K562 (cell line): ENCODE measurements around the gene MVD.

ENCODE experiments used
- CREB1 ChIP-seq, 2 experiments: sonication (generic) in 1 of 2; formaldehyde crosslinking in 1 of 2; IDR thresholded peaks; 2 replicates each; pipeline versions ENCODE4 v1.6.1 to v1.8.0; 2012 to 2022; ENCODE audit warnings: inconsistent platforms in 1 of 2, mild to moderate bottlenecking in 1 of 2, missing genetic modification reagents in 1 of 2, moderate library complexity in 1 of 2
- ESRRA ChIP-seq: fragments of 450-650 bp; IDR thresholded peaks from 2 replicates; pipeline ENCODE4 v1.6.1; 2014; ENCODE audit warnings: low read depth, mild to moderate bottlenecking, moderate library complexity, borderline replicate concordance
- FOXK2 ChIP-seq, 2 experiments: fragments of 450-650 bp; IDR thresholded peaks in 1 of 2; conservative IDR thresholded peaks in 1 of 2; 2 replicates each; pipeline ENCODE4 v1.6.1; 2016; ENCODE audit warnings: low read depth in 2 of 2, mild to moderate bottlenecking in 1 of 2
- MAFF ChIP-seq: IDR thresholded peaks from 2 replicates; pipeline ENCODE4 v1.6.1; 2012; ENCODE audit warnings: low read length, improper control_type of control experiment
- POLR2AphosphoS5 ChIP-seq: IDR thresholded peaks from 2 replicates; pipeline ENCODE4 v1.6.1; 2011; ENCODE audit warnings: mild to moderate bottlenecking, low read depth, low read length, moderate library complexity; ENCODE audit not compliant: control insufficient read depth, insufficient read depth
- RBM34 ChIP-seq: fragments of 200-400 bp; formaldehyde crosslinking; IDR thresholded peaks from 2 replicates; pipeline ENCODE4 v1.6.1; 2018; ENCODE audit warnings: low read length, borderline replicate concordance; ENCODE audit not compliant: insufficient read depth
- SETDB1 ChIP-seq: IDR thresholded peaks from one replicate; pipeline ENCODE4 v1.6.1; 2012; ENCODE audit warnings: low read length, control low read depth, inconsistent platforms
- SIN3A ChIP-seq, 2 experiments: fragments of 150-350 bp in 1 of 2; IDR thresholded peaks; 2 replicates each; pipeline ENCODE4 v1.6.1; 2011 to 2016; ENCODE audit warnings: borderline replicate concordance in 2 of 2, low read depth in 2 of 2, low read length in 2 of 2, mild to moderate bottlenecking in 2 of 2, moderate library complexity in 2 of 2; ENCODE audit not compliant: control insufficient read depth in 1 of 2
- SRSF9 ChIP-seq: fragments of 200-400 bp; formaldehyde crosslinking; IDR thresholded peaks from 2 replicates; pipeline ENCODE4 v1.6.1; 2017; ENCODE audit warnings: low read depth, low read length, borderline replicate concordance
- TEAD4 ChIP-seq, 2 experiments: sonication (generic) in 1 of 2; formaldehyde crosslinking in 1 of 2; IDR thresholded peaks; 2 replicates each; pipeline versions ENCODE4 v1.6.1 to v1.8.0; 2012 to 2022; ENCODE audit warnings: borderline replicate concordance in 1 of 2, inconsistent platforms in 1 of 2, low read length in 1 of 2, mild to moderate bottlenecking in 1 of 2, missing genetic modification reagents in 1 of 2

GRCh38 chr16:88636488-88637265 is 26.2 kb downstream of the MVD start:
- TF ChIP-seq SRSF9 (no peak), CREB1 (IDR thresholded peaks at IDR 0.05) (no peak), CREB1 (CRISPR knock-in tag; IDR thresholded peaks at IDR 0.05) (no peak), FOXK2 (conservative IDR thresholded peaks at IDR 0.05 in 1 of 2, IDR thresholded peaks at IDR 0.05 in 1 of 2; ENCODE audit: low read depth in 2 of 2) (no peak), RBM34 (no peak), MAFF (no peak), SIN3A (IDR thresholded peaks at IDR 0.05; ENCODE audit: borderline replicate concordance in 2 of 2, control insufficient read depth in 1 of 2, low read depth in 2 of 2, low read length in 2 of 2) (no peak), SETDB1 (no peak), TEAD4 (IDR thresholded peaks at IDR 0.05; ENCODE audit: low read length) (no peak), TEAD4 (CRISPR knock-in tag; IDR thresholded peaks at IDR 0.05; ENCODE audit: borderline replicate concordance) (no peak), POLR2AphosphoS5 (no peak), ESRRA (no peak)
